Fibroblast of peridontal ligament (primary cell): ENCODE measurements around the gene PLPP1.
"Not testable (repeated sequence)": the region's sequence is repeated elsewhere in the genome, so short reads cannot be mapped to it uniquely, and the experiment has no call there.

Source experiments
- DNase-seq: peaks from one replicate; pipeline ENCODE4 v3.0.0-alpha.2; 2010; ENCODE audit errors: extremely low read depth

The PLPP1 gene

GRCh38 chr5:55505711-55506110, 29.1 kb downstream of the PLPP1 start:
- not testable (repeated sequence) for DNase-seq

GRCh38 chr5:55503917-55504316, 30.8 kb downstream of the PLPP1 start:
- DNase-seq = not testable (repeated sequence)

GRCh38 chr5:55502759-55503158, 32.0 kb downstream of the PLPP1 start:
- DNase-seq = no peak

- DNase-seq = peak; percentile 17
These were observed 36.3 kb downstream of the PLPP1 start for GRCh38 chr5:55498457-55498856.

- DNase-seq = no peak
These were observed 37.1 kb downstream of the PLPP1 start for GRCh38 chr5:55497712-55498111.

- no peak for DNase-seq
These were observed 39.5 kb downstream of the PLPP1 start for GRCh38 chr5:55495216-55495615.

GRCh38 chr5:55492449-55492848, 42.3 kb downstream of the PLPP1 start:
- no peak for DNase-seq

- no peak for DNase-seq
These were observed 49.7 kb downstream of the PLPP1 start for GRCh38 chr5:55485073-55485472.

- no peak for DNase-seq
These were observed 50.2 kb downstream of the PLPP1 start for GRCh38 chr5:55484531-55484930.

- DNase-seq = no peak
These were observed 50.9 kb downstream of the PLPP1 start for GRCh38 chr5:55483885-55484284.

GRCh38 chr5:55481293-55481855, 53.4 kb downstream of the PLPP1 start:
- DNase-seq = no peak

- peak; percentile 60 for DNase-seq
These were observed 54.0 kb downstream of the PLPP1 start for GRCh38 chr5:55480781-55481180.

GRCh38 chr5:55472642-55473041, 62.1 kb downstream of the PLPP1 start:
- DNase-seq = no peak

GRCh38 chr5:55471468-55471867, 63.3 kb downstream of the PLPP1 start:
- DNase-seq = no peak

- no peak for DNase-seq
These were observed 64.5 kb downstream of the PLPP1 start for GRCh38 chr5:55470282-55470681.

- DNase-seq = no peak
These were observed 64.9 kb downstream of the PLPP1 start for GRCh38 chr5:55469839-55470238.

GRCh38 chr5:55467862-55468551, 66.8 kb downstream of the PLPP1 start:
- no peak for DNase-seq

- DNase-seq = no peak
These were observed 71.2 kb downstream of the PLPP1 start for GRCh38 chr5:55463613-55464012.

- DNase-seq = no peak
These were observed 75.2 kb downstream of the PLPP1 start for GRCh38 chr5:55459572-55459971.

- DNase-seq = peak; percentile 67
These were observed 78.4 kb downstream of the PLPP1 start for GRCh38 chr5:55456216-55456895.

GRCh38 chr5:55454282-55454681, 80.5 kb downstream of the PLPP1 start:
- no peak for DNase-seq

- DNase-seq = no peak
These were observed 81.6 kb downstream of the PLPP1 start for GRCh38 chr5:55453211-55453610.

- DNase-seq = no peak
These were observed 82.8 kb downstream of the PLPP1 start for GRCh38 chr5:55451976-55452375.
